Stomach (tissue), 9 donors: ENCODE measurements around the gene OSBPL2. TPM values are rescaled to one million over a fixed set of nuclear protein-coding genes. Genes with fewer than 3 reads are reported as not detected.

Experiments used
- DNase-seq, 2 donors: peaks; one replicate each; pipeline versions ENCODE4 v3.0.0 to v3.0.0-alpha.2; 2013 to 2019
- H3K27ac ChIP-seq, 5 donors: fragments of 200-600 bp in 4 of 5; sonication (generic) in 4 of 5; one replicate each; pipeline ENCODE4 v1.5.1; 2013 to 2019; ENCODE audit warnings: mild to moderate bottlenecking in 1 of 5, moderate library complexity in 1 of 5
- H3K27me3 ChIP-seq, 3 donors: fragments of 200-600 bp; sonication (generic); one replicate each; pipeline ENCODE4 v1.5.1; 2017 to 2019; ENCODE audit warnings: mixed run types in 1 of 3
- H3K36me3 ChIP-seq, 4 donors: fragments of 200-600 bp; sonication (generic); 1 replicate in 3 of 4; 2 replicates in 1 of 4; pipeline ENCODE4 v1.5.1; 2016 to 2019
- H3K4me1 ChIP-seq, 4 donors: fragments of 200-600 bp; sonication (generic); one replicate each; pipeline ENCODE4 v1.5.1; 2016 to 2019
- H3K4me3 ChIP-seq, 4 donors: fragments of 200-600 bp; sonication (generic) in 3 of 4; one replicate each; pipeline ENCODE4 v1.5.1; 2016 to 2019; ENCODE audit warnings: mild to moderate bottlenecking in 1 of 4
- H3K9me3 ChIP-seq, 4 donors: fragments of 200-600 bp; sonication (generic); one replicate each; pipeline ENCODE4 v1.5.1; 2016 to 2019
- EP300 ChIP-seq: sonication (generic); formaldehyde crosslinking; IDR thresholded peaks from one replicate; pipeline ENCODE4 v1.6.1; 2017; ENCODE audit warnings: antibody characterized with exemption
- POLR2A ChIP-seq, 4 donors: fragments of 450-650 bp; IDR thresholded peaks; one replicate each; pipeline ENCODE4 v1.6.1; 2016; ENCODE audit warnings: antibody characterized with exemption in 4 of 4, control low read depth in 2 of 4, mild to moderate bottlenecking in 1 of 4, moderate library complexity in 1 of 4
- POLR2AphosphoS5 ChIP-seq, 3 donors: sonication (generic); formaldehyde crosslinking; IDR thresholded peaks; one replicate each; pipeline ENCODE4 v1.6.1; 2016; ENCODE audit warnings: antibody characterized with exemption in 3 of 3
- WGBS, 5 donors: extraction: QIAGEN DNeasy Blood & Tissue Kit in 3 of 5; methylation state at CpG; one replicate each; pipeline versions ENCODE4 v1.1.5 to v1.1.7; 2013 to 2018; 5-methylcytosine and 5-hydroxymethylcytosine counted together
- intact Hi-C: fragments of 100-400 bp; cut with DNase I; formaldehyde crosslinking; loops from one replicate; pipeline ENCODE4 v1.15.1; 2023; ENCODE audit warnings: low total_unique reads
- polyA plus RNA-seq, 3 donors: library from polyadenylated mRNA; stranded (reverse); fragments of 200-250 nt; gene quantifications; one replicate each; pipeline ENCODE4 v1.2.3, GENCODE V29; 2013
- total RNA-seq, 5 donors: library from RNA; depleted of rRNA; stranded (reverse); fragments of >200 nt; gene quantifications; one replicate each; pipeline versions ENCODE4 v1.1.0 to v1.2.3, GENCODE V29; 2014 to 2016
- TF ChIP-seq, protein P1 (sequence below), 7 experiments: fragments of 450-650 bp in 4 of 7; fragments of 200-600 bp in 3 of 7; sonication (generic) in 3 of 7; IDR thresholded peaks; one replicate each; pipeline ENCODE4 v1.5.1; 2016 to 2019; ENCODE audit warnings: antibody characterized with exemption in 7 of 7, control low read depth in 2 of 7, mild to moderate bottlenecking in 1 of 7
- donor health status: healthy with polysubstance abuse.
- donor health status: Bipolar disorder and iron deficiency.
- donor health status: healthy.

OSBPL2 gene
- total and polyA plus RNA-seq, 8 donors, result 15.1 to 83.4 (median 36.7) TPM

DNA sequence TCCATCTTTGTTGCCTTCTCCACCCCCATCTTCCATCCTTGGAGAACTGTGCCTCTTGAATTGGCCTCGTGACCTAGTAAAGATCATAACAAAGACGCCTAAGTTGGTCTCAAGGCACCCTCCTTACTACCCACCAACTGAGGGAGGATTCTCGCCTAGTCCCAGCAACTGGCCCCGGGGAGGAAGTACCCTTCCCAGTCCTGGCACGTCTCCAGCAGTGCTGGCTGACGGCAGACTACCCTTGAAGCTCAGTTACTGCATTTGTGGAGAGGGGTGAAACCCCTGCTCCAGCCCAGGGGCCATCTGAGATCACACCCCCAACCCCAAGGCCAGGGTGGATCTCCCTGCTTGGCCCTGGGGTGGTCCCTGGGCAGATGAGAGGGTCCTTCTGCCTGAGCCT lies 2.1 kb upstream of the OSBPL2 start:
- H3K36me3 ChIP-seq, result no peaks in the 10 kb centered on the region
- TF ChIP-seq, protein P1, sequence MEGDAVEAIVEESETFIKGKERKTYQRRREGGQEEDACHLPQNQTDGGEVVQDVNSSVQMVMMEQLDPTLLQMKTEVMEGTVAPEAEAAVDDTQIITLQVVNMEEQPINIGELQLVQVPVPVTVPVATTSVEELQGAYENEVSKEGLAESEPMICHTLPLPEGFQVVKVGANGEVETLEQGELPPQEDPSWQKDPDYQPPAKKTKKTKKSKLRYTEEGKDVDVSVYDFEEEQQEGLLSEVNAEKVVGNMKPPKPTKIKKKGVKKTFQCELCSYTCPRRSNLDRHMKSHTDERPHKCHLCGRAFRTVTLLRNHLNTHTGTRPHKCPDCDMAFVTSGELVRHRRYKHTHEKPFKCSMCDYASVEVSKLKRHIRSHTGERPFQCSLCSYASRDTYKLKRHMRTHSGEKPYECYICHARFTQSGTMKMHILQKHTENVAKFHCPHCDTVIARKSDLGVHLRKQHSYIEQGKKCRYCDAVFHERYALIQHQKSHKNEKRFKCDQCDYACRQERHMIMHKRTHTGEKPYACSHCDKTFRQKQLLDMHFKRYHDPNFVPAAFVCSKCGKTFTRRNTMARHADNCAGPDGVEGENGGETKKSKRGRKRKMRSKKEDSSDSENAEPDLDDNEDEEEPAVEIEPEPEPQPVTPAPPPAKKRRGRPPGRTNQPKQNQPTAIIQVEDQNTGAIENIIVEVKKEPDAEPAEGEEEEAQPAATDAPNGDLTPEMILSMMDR (IDR thresholded peaks at IDR 0.05), result no peak
- TF ChIP-seq EP300 (no peak), POLR2AphosphoS5 (IDR thresholded peaks at IDR 0.05) (no peak), POLR2A (IDR thresholded peaks at IDR 0.05) (no peak)
- DNase-seq, result no peak
- WGBS, 5 donors, result 59 to 72% (median 67%) methylated on average over 5 to 6 of the region's 6 CpGs
- no peak overlapping the region for H3K27ac ChIP-seq
- intact Hi-C loops, result no loop called here
- H3K4me3 ChIP-seq, result no peak overlapping the region
- peaks cover 0 to 47% (median 0%) of the 10 kb centered on the region in 3 donors for H3K27me3 ChIP-seq
- no peaks in the 10 kb centered on the region for H3K9me3 ChIP-seq
- H3K4me1 ChIP-seq, result peaks cover 33 to 56% (median 46%) of the 10 kb centered on the region in 4 donors

GRCh38 chr20:62236766-62237513 lies 1.4 kb upstream of the OSBPL2 start:
- WGBS, 5 donors, result 66 to 80% (median 72%) methylated on average over 25 to 28 of the region's 28 CpGs
- H3K27ac ChIP-seq, result peak overlapping the region in 2 of 5 donors; percentile 44 to 75
- intact Hi-C loops, result no loop called here
- H3K4me3 ChIP-seq, result no peak overlapping the region
- peaks cover 33 to 63% (median 54%) of the 10 kb centered on the region in 4 donors for H3K4me1 ChIP-seq
- DNase-seq, result peak in 1 of 2 donors; percentile 68
- H3K9me3 ChIP-seq, result no peaks in the 10 kb centered on the region
- peaks cover 0 to 39% (median 0%) of the 10 kb centered on the region in 3 donors for H3K27me3 ChIP-seq
- H3K36me3 ChIP-seq, result peaks cover 0 to under 1% (median 0%) of the 10 kb centered on the region in 4 donors
- TF ChIP-seq EP300 (no peak), POLR2A (IDR thresholded peaks at IDR 0.05) (no peak), POLR2AphosphoS5 (IDR thresholded peaks at IDR 0.05) (no peak)
- TF ChIP-seq, protein P1 (IDR thresholded peaks at IDR 0.05), result no peak

- Histone ChIP-seq H3K9me3 (no peaks in the 10 kb centered on the region), H3K27me3 (peaks cover 0 to 34% (median 0%) of the 10 kb centered on the region in 3 donors), H3K27ac (peak overlapping the region in 4 of 5 donors; percentile 44 to 75 (median 70)), H3K4me1 (peaks cover 33 to 66% (median 58%) of the 10 kb centered on the region in 4 donors), H3K36me3 (peaks cover 0 to 5% (median 3%) of the 10 kb centered on the region in 4 donors), H3K4me3 (peak overlapping the region; percentile 46 to 95 (median 86))
- 60 to 82% (median 70%) methylated on average over 1 of the region's 1 CpG for WGBS, 5 donors
- DNase-seq, result no peak
- TF ChIP-seq EP300, result no peak
- TF ChIP-seq POLR2AphosphoS5 (IDR thresholded peaks at IDR 0.05), result no peak
- TF ChIP-seq, protein P1 (IDR thresholded peaks at IDR 0.05), result no peak
- TF ChIP-seq POLR2A (IDR thresholded peaks at IDR 0.05), result no peak
- intact Hi-C loops, result no loop called here
Measured at GRCh38 chr20:62237514-62237800, 864 bp upstream of the OSBPL2 start.

- Histone ChIP-seq H3K4me3 (peak overlapping the region; percentile 83 to 95 (median 88)), H3K4me1 (peaks cover 33 to 74% (median 67%) of the 10 kb centered on the region in 4 donors), H3K27ac (peak overlapping the region; percentile 81 to 96 (median 92)), H3K36me3 (peaks cover 0 to 15% (median 13%) of the 10 kb centered on the region in 4 donors), H3K27me3 (peaks cover 0 to 22% (median 0%) of the 10 kb centered on the region in 3 donors), H3K9me3 (no peaks in the 10 kb centered on the region)
- TF ChIP-seq POLR2AphosphoS5 (IDR thresholded peaks at IDR 0.05), result peak in 1 of 3 donors; percentile 33
- TF ChIP-seq EP300, result no peak
- TF ChIP-seq POLR2A (IDR thresholded peaks at IDR 0.05), result no peak
- TF ChIP-seq, protein P1 (IDR thresholded peaks at IDR 0.05), result no peak
- 0 to 3% (median 1%) methylated on average over 14 to 67 of the region's 70 CpGs for WGBS, 5 donors
- peak; percentile 41 to 75 for DNase-seq
- intact Hi-C loops, result no loop called here
Measured at GRCh38 chr20:62238569-62239277, 402 bp downstream of the OSBPL2 start.
